Hypothalamus (tissue), 51 donors: ENCODE measurements around the gene THADA.
A peak's percentile ranks its signal among the peaks of the same experiment; 100 is the strongest.

Experiments used
- DNase-seq, 51 donors: peaks; one replicate each; lab custom pipeline; 2025; lab: John Stamatoyannopoulos, UW

The THADA gene

DNA sequence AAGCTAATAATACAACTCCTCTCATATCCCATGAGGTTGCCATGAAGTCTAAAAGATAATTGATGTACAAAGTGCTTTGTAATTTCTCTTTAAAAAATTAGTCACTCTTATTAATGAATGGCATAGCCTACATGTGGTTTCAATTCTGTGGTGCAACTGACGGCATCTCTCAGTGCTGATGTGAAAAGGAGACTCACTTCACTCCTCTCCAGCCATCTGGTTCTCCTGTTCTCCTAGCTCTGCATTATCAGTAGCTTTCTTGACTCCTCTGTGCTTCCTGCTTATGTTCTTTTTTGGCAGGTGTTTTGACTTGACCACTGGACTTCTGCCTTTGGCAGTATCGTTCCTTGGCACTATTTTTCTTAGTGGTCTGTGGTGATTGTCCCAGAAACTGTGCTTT lies 234.6 kb downstream of the THADA start:
- no peak for DNase-seq

DNA sequence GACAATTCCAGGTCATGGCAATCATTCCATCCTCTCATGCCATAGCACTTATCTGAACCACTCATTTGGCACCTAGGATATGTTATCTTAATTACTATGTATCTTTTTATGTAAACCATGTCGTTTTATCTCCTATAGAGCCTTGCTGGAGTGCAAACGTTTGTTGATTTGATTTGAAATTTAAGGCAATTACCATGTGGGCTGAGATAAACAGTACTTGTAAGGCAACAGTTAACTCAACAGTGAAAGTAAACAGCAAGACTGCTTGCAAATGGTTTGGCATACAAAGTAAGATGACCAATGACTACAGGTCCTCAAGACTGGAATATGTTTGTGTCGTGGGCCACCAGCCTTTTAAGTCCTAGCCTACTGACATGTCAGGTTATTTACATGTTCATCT lies 235.7 kb downstream of the THADA start:
- no peak for DNase-seq

DNA sequence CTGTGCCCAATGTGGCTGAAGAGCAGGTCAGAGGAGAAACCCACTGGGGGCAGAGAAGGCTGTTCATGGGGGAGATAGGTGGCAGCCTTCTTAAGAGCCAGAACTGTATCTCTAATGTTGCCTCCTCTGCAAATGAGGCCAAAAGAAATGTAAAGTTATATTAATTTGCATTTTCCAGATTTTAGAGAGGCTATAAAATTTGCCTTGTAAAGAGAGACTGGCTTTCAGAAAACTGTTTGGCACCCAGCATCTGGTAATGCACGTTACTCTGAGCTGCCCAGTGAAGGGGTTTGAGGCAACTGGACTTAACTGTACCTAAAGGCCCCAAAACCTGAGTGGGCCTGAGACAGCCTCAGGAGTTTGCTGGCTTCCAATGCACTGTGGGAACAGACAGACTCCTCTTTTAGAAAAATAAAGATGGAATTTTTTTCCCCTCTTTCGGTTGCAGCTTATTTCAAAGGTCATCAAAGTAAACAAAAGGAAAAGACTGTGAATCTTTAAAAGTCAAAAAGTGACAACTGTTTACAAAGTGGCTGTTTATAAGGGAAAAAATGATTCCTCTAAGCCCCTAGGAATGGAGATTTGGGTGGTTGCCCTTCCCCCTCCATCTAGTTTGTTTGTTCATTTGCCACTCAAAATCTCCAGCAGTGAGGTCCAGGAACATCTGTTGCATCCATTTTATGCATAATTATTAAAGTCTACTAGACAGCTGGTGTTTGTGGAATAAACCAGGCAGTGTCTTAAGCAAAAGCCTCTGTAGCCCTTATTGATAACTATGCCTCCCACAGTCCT lies 237.2 kb downstream of the THADA start:
- no peak for DNase-seq

DNA sequence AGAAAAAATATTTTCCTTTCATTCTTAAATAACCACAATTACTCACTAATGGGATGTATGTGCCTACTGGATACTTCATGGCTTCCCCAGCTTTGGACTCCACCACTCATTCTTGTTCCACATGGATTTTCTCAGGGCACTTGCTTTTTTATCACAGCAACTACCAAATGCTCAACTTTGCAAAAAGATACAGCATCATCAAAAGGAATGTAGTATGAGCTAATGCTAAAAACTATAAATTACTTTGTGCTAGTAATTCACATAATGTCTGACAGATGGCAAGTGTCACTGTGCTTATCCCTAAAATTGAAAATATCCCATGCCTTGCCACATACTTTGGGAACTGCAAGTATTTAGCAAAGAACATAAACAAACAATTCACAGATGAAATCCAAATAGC lies 239.1 kb downstream of the THADA start:
- DNase-seq: no peak

DNA sequence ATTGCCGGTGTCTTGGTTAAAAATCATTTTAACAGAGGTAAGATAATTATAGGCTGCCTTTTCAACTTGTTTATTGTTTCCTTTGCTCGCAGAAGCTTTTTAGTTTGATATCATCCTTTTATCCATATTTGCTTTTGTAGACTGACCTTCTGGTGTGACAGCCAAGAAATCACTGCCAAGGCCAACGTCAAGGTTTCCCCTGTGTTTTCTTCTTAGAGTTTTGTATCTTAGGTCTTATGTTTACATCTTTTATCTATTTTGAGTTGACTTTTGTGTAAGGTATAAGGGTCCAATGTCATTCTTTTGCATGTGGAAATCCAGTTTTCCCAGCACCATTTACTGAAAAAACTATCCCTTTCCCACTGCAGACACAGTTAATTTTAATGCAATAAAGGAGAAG lies 240.4 kb downstream of the THADA start:
- no peak for DNase-seq

DNA sequence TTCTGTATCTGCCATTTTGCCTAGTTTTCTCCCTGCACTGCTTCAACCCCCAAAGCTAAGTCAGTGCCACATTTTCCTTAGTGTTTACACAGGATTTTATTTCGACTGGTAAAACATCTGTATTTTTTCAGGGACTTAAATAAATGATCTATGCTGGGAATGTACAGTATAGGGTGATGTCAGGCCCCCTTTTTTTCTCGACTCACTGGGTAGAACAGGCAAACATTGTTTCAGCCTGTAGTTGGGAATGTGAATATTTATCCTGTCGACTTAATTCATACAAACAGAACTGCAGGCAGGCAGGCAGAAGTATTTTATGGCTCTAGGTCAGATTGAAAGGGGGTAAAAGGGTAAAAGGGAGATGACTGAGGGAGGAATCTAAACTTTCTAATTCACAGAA lies 245.9 kb downstream of the THADA start:
- DNase-seq: no peak

DNA sequence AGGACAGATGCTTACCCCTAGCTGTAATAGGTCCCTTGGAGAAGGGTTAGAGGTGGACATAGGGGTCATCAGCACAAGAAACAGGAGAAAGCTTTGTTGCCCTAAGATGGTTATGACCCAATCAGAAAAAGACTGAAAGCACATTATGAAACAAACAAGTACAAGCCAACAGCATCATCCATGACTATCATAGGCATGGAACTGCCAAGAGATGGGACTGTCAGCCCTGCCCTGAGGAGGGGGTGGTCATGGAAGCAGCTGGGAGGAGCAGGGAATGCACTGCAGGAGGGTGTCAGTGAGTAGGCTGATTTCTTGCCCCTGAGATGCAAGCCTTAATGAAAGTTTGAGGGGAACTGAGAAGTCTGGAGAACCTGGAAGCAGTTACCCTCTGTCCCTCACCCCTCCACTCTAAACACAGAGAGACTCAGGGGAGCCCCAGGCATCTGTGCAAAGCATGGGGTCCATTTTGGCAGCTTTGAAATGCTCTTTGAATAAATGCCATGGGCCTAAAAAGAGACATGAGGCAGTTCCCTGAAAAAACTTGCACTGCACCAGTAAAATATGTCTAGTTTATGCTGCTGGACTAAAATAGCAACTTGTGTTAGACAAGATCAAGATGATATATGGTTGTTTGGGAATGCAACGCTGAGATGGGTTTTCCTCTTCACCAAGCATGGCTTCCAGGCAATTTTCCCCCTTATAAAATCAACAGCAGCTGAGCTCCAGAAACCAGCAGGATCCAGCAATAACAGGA lies 246.8 kb downstream of the THADA start:
- no peak for DNase-seq

DNA sequence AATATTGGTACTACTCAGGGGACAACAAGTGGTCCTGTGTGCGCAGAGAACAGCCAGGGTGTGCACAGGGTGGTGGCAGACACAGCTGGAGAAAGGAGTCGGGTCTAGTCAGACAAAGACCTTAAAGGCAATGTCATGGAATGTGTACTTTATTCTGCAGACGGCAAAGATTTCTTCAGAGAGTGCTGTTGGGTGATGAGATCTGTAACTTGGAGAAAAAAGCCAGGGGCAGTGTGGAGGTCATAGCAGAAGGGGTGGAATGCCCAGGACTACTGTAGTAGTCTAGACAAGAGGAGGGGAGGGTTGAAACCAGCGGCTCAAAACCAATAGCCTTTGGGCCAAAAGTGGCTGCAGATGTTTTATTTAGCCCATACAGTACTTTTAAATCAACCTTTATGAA lies 248.1 kb downstream of the THADA start:
- DNase-seq: no peak

DNA sequence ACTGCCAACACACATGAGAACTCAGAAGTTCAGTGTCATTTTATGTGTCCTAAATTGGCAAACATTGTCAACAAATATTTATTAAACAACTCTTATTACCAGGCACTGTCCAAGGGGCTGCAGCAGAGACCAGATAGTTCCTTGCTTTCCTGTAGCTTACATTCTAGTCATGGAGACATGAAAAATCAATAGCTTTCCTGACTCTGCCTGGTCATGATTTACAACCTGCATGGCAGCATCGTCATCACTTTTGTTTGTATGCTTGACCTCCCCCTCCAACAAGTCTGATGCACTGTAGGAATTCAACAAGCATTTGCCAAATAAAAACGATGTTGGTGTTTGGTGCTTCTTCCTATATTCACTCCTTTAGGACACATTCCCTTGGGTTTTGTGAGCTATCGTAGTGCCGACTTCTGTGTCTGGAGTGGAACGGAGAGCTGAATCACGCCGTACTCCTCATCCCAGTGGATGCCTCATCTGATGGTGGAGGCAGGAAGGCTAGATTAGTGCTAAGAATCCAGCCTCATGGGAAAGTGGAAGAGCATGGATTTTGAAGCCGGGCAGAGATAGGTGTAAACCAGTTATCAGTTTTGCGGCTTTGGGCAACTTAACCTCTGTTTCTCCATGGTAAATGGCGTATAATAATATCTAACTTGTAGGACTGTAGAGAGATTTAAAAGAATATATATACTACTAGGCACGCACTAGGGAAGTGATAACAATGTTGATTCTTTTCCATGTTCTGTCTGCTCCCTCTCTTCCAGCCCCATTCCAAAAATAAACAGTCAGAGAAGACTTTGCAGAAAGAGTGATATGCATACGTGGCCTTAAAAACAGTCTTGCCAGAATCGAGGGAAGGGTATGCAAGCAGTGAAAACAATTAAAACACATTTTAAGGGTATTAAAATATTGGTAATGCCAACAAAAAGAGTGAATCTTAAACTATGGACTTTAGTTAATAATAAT lies 249.0 kb downstream of the THADA start:
- DNase-seq: no peak

DNA sequence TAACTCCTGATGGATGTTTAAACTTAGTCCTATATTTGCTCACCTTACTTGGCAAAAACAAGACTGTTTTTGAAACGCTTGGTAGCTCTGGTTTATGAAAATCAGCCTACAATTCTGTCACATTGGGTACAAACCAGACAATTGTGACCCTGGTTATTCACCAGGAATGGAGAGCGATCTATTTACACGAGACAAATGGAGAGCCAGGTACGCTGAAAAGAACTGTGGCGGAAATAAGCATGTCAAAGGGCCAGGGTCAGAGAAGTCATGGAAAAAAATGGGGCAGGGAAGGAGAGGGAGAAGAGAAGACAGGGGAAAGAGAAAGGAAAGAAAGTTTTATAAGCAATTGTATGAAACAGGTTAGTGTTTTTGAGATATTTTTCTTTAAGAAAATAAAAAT lies 250.0 kb downstream of the THADA start:
- no peak for DNase-seq

DNA sequence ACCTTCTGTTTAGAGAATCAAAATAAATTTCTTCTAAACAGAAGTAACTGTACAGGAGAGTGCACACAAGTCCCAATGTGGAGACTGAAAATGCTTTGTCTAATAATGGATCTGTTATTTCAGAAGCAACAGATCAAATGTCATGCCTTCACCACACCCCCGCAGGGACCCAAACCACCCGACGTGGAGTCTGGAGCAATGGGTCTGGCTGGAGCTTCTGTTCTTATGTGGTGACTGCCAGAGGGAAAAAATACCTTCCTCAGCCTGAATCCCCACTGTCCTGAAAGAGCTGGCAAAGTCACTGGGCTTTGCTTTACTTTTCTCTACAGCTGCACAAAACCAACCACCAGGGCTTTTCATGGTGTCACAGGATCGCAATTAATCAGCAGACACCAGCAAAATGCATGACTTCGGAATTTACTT lies 250.4 kb downstream of the THADA start:
- DNase-seq: peak in 3 of 51 donors; percentile 6 to 17 (median 7)

DNA sequence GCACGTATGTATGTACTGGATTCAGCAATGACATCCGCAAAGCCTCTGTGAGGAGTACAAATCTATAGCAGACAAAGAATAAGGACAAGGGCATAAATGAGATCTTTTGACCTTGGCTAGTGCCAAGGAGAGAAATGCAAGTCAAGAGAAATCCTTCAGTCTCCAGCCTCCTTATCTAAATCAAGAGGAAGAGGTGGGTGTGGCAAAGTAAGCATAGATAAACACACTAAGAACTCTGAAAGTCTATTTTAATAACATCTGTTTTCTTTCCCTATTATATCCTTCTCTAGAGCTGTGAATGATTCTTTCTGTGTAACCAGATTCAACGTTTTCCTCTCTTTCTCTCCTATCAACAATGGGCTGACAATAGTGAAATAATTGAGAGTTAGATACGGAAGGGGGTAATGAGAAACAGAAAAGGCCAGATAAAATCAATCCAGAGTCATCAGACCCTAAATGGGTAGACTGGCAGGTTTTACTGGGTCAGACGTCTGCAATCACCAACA lies 250.9 kb downstream of the THADA start:
- DNase-seq: no peak

DNA sequence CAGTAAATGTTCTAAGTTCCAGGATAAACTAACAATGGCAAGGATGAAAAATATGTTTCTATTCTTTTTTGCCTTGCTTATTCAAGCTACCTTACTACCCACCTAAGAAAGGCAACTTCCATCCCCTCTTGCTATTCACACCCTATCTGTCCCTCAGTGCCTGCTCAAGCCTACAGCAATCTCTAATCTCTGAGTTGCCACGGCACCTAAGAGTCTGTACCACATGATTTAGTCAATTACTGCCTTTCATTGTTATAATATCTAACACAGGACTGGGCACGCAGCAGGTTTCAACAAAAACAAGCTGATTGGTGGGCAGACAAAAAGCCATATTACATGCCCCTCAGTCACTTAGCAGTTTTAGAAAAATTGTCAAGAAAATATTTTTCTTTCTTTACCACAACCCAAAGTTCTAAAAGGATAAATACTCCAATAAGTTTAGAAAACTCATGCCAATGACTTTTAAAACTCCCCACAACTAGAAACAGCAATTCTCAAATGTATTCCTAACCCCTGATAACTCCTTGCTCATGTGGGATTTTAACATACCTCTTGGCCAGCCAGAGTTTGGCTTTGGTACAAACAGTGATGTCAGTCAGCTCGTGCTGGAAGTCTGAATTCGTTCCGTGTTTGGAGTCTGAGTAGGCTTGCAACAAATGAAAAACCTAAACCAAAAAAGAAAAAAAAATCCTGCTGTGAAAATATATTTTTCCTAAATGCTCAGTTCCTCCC lies 252.1 kb downstream of the THADA start:
- DNase-seq: peak in 16 of 51 donors; percentile 3 to 50 (median 14)

DNA sequence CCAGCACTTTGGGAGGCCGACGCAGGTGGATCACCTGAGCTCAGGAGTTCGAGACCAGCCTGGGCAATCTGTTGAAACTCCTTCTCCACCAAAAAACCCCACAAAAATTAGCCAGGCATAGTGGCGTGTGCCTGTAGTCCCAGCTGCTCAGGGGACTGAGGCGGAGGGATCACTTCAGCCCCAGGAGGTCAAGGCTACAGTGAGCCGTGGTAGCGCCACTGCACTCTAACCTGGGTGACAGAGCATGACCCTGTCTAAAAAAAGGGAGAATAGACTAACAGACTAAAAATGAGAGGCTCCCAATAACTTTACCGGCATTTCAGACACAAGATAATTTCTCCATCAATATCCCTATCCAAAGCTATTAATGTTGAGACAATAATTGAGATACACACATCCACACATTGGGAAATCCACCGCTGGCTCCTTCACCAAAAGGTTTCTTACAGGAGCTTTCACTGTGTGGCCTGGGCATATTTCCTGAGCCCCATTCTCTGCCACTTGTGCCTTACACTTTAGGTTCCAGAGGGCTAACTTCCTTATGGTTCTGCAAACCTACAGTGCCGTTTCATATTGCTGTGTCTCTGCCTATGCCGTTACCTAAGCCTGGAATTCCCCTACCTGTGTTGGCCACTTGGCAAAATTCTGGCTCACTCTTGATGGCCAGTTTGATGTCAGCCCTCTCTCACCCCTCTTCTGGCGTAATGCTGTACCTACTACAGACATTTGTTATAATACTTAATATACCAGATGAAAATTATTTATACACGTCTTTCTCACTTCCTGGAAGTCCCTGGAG lies 253.7 kb downstream of the THADA start:
- no peak for DNase-seq

DNA sequence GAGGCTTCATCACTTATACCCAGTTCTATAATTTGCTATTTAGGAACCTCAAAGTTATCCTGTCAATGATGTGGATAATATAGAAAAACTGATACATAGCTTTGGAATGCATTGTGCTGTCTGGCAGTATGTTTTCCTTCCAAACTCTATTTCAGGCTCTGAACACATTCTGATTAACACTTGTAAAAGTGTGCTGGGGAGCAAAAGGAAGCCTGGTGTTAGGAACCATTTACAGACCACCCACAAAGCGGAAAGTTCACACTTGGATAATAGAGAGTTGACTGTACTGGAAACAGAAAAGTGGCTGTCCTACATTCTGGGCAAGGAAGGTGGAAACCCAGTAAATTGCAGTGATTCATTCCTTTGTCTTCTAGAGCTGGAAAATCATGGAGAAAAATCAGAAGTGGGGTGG lies 254.9 kb downstream of the THADA start:
- no peak for DNase-seq

DNA sequence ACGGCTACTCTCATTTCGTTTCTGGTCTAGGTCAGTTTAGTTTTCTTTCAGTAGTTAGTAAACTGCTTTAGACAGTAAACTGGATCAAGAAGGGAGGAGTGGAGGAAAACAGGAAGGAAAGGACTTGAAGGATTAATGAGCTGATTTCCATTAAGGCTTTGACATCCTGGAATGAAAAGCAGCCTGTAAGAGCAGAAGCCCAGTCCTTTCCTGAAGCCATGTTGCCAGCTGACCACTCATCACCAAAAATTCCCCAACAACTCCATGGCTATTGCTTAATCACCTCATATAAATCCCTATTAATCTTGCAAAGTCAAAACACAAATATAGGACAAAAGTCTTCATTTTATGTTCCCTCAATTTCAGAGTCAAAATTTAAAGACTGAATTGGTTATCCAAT lies 255.8 kb downstream of the THADA start:
- no peak for DNase-seq

DNA sequence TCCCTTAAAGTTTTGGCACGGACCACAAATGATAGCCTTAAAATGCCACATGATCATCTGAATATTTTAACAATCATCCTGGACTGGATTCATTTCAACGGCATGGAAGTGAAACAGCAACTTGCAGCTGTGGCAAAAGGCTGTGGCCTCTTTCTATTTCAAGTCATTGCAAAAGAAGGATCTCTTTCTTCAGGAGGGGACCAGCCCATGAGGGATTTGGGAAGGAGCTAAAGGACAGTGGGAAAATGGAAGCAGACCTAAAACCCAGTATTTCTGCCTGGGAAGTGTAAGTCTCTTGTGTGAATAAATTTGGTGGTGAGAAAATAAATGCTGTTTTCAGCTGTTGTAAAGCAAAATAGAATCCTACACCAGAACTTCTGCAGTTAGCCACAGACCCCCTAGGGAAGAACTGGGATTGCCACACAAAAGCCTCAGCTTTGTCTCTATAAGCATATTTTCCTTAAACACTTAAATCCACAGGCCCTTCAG lies 262.1 kb downstream of the THADA start:
- DNase-seq: peak in 1 of 51 donors; percentile 16

DNA sequence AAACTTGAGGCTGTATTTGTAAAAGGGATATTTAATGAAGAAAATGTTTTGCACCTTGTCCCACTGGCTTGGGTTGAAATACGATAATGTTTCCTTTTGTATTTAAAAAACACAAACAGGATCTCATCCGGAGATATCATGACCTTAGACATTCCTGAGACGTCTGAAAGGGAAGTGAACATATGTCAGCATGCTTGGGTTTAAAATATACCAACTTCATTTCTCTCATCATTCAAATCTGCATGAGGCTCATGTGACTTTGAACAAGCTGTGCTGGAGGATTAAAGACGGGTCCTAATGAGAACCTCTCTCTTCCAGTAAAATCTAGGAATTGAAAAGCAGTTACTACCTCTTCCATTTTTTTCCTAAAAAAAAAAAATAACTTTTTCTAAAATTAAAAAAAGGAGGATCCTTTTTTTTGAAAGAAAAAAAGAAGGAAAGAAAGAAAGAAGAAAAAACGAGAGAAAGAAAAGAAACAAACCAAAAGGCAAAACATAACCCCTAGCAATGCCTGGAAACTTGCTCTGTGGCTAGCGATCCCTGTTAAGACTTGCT lies 262.7 kb downstream of the THADA start:
- no peak for DNase-seq

DNA sequence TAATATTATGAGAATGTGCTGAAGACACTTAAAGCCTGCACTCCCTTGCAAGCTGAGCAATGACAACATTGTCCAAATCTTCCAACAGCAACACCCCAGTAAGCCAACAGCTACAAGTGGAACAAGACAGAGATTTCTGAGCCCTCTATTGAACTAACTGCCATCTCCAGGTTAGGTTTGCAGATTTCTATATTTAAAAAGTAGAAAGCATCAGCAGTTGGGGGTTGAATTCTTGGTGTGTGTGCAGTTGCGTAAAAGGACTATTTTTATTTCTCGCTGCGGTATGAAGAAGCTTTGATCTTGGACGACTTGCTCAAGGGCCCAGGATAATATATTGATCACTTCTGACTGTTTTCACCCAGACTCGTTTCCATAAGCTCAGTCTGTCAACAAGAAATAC lies 263.2 kb downstream of the THADA start:
- DNase-seq: no peak
